Panc1 (cell line): ENCODE data around the gene FBRSL1. TPM values are rescaled to one million over a fixed set of nuclear protein-coding genes. Genes with fewer than 3 reads are reported as not detected.
A peak's percentile ranks its signal among the peaks of the same experiment; 100 is the strongest.

Experiments used
- ATAC-seq: fragments of 200-7000 bp; cut with Tn5 transposase; 2 replicates; pipeline ENCODE4 v1.9.1; 2020; ENCODE audit warnings: mild to moderate bottlenecking, moderate library complexity
- BruUV-seq: library from RNA; stranded (reverse); fragments of 400-500 nt; replicated peaks from 2 replicates; lab custom pipeline; 2021; lab: Mats Ljungman, UMichigan
- CTCF ChIA-PET: fragments of 300-600 bp; sonication (Branson Sonifier 250); formaldehyde crosslinking; loops from one replicate; lab custom pipeline; 2022; ENCODE audit warnings: antibody characterized with exemption; lab: Charles Lee
- POLR2A ChIA-PET: fragments of 300-600 bp; sonication (Branson Sonifier 250); formaldehyde crosslinking; loops from one replicate; lab custom pipeline; 2022; ENCODE audit warnings: antibody characterized with exemption; lab: Charles Lee
- DNase-seq: peaks from one replicate; pipeline ENCODE4 v3.0.0-alpha.2; 2010; ENCODE audit warnings: low read depth, low spot score
- H3K27ac ChIP-seq: 2 replicates; pipeline ENCODE4 v1.5.1; 2011; ENCODE audit warnings: mild to moderate bottlenecking, low read length, inconsistent platforms
- H3K27me3 ChIP-seq: fragments of 200-500 bp; sonication (Bioruptor generic); 2 replicates; pipeline ENCODE4 v1.6.0; 2014; ENCODE audit warnings: low read length, inconsistent platforms; ENCODE audit not compliant: control insufficient read depth, insufficient read depth
- H3K36me3 ChIP-seq: fragments of 200-500 bp; sonication (Bioruptor generic); 2 replicates; pipeline ENCODE4 v1.5.1; 2014; ENCODE audit warnings: inconsistent platforms, mild to moderate bottlenecking, low read length, moderate library complexity; ENCODE audit not compliant: control insufficient read depth, insufficient read depth
- H3K4me1 ChIP-seq: 2 replicates; pipeline ENCODE4 v1.5.1; 2011; ENCODE audit warnings: inconsistent platforms, mild to moderate bottlenecking, low read length, moderate library complexity; ENCODE audit not compliant: control insufficient read depth, insufficient read depth
- H3K4me3 ChIP-seq, 2 experiments: 2 replicates each; pipeline ENCODE4 v1.5.1; 2011 to 2012; ENCODE audit warnings: low read depth in 2 of 2, low read length in 2 of 2, mild to moderate bottlenecking in 2 of 2, inconsistent platforms in 1 of 2, moderate library complexity in 1 of 2
- H3K9me3 ChIP-seq: fragments of 200-500 bp; sonication (Bioruptor generic); 2 replicates; pipeline ENCODE4 v1.5.1; 2014; ENCODE audit warnings: low read depth, mild to moderate bottlenecking, inconsistent platforms, low read length, moderate library complexity; ENCODE audit not compliant: control insufficient read depth, insufficient read depth
- POLR2AphosphoS5 ChIP-seq: IDR thresholded peaks from 2 replicates; pipeline ENCODE4 v1.6.1; 2012; ENCODE audit warnings: mild to moderate bottlenecking, low read depth, low read length, moderate library complexity
- SIN3A ChIP-seq: IDR thresholded peaks from 2 replicates; pipeline ENCODE4 v1.6.1; 2012; ENCODE audit warnings: low read depth, mild to moderate bottlenecking, low read length, moderate library complexity, borderline replicate concordance; ENCODE audit not compliant: insufficient read depth
- TCF7L2 ChIP-seq: IDR thresholded peaks from 2 replicates; pipeline ENCODE4 v1.6.1; 2011; ENCODE audit warnings: mild to moderate bottlenecking, low read depth, low read length, inconsistent platforms
- in situ Hi-C: cut with HindIII; loops from 2 replicates; pipeline ENCODE4 v1.10.0; 2016; ENCODE audit warnings: low sequenced_read_pairs, low pct_unique_long_range_greater_than_20kb
- intact Hi-C: fragments of 100-400 bp; cut with micrococcal nuclease; formaldehyde crosslinking; loops from one replicate; pipeline ENCODE4 v1.10.0; 2022; ENCODE audit not compliant: unreplicated experiment
- total RNA-seq: library from RNA; stranded (reverse); gene quantifications from one replicate; pipeline ENCODE4 v1.2.1, GENCODE V29; 2021; ENCODE audit not compliant: unreplicated experiment
- TF ChIP-seq, protein P1 (sequence below), 2 experiments: IDR thresholded peaks; 2 replicates each; pipeline ENCODE4 v1.6.1; 2011 to 2012; ENCODE audit warnings: low read depth in 2 of 2, control low read depth in 1 of 2, low read length in 1 of 2, mild to moderate bottlenecking in 1 of 2, moderate library complexity in 1 of 2; ENCODE audit not compliant: insufficient read depth in 1 of 2
- TF ChIP-seq, protein P2 (sequence below): fragments of 450-650 bp; IDR thresholded peaks from 2 replicates; pipeline ENCODE4 v1.5.1; 2017; ENCODE audit warnings: mild to moderate bottlenecking

The FBRSL1 gene
- total RNA-seq, 1 experiment from 2014 or later, result 104 TPM

DNA sequence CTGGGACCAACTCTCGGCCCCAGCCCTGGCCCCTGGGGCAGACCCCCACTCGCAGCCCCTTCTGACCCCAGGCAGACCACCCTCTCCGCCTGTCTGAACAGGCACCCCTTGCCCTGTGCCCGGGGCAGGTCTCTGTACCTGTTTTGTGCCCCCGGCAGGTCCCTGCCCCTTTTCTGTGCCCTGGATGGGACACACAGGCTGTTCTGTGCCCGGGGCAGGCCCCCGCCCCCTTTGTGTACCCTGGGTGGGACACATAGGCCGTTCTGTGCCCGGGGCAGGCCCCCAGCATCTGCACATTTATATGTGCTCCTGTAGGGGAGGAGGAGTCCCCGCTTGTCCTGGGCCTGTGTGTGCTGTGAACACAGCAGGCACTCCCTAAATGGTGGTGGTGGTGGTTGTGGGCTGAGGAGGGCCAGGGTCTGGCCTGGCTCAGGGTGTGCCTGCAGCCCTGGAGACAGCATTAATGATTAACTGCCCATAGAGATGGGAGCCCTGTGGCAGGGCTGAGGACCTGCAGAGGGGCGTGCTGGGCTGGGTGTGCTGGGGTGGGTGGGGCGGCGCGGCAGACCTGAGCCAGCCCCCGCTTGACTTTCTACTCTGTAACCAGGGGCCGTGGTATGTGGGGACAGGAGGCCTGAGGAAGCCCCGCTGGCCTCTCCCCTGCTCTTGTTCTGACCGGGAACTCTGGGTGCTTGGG, 3.7 kb downstream of the FBRSL1 start:
- Histone ChIP-seq H3K4me3 (no peak overlapping the region), H3K27ac (no peak overlapping the region), H3K9me3 (no peaks in the 10 kb centered on the region), H3K36me3 (no peaks in the 10 kb centered on the region), H3K27me3 (no peaks in the 10 kb centered on the region), H3K4me1 (peaks cover 45% of the 10 kb centered on the region)
- ChIA-PET CTCF (no interaction called here), POLR2A (no interaction called here)
- ATAC-seq (no peak), DNase-seq (no peak)
- no peak for TF ChIP-seq SIN3A
- TF ChIP-seq, protein P1, sequence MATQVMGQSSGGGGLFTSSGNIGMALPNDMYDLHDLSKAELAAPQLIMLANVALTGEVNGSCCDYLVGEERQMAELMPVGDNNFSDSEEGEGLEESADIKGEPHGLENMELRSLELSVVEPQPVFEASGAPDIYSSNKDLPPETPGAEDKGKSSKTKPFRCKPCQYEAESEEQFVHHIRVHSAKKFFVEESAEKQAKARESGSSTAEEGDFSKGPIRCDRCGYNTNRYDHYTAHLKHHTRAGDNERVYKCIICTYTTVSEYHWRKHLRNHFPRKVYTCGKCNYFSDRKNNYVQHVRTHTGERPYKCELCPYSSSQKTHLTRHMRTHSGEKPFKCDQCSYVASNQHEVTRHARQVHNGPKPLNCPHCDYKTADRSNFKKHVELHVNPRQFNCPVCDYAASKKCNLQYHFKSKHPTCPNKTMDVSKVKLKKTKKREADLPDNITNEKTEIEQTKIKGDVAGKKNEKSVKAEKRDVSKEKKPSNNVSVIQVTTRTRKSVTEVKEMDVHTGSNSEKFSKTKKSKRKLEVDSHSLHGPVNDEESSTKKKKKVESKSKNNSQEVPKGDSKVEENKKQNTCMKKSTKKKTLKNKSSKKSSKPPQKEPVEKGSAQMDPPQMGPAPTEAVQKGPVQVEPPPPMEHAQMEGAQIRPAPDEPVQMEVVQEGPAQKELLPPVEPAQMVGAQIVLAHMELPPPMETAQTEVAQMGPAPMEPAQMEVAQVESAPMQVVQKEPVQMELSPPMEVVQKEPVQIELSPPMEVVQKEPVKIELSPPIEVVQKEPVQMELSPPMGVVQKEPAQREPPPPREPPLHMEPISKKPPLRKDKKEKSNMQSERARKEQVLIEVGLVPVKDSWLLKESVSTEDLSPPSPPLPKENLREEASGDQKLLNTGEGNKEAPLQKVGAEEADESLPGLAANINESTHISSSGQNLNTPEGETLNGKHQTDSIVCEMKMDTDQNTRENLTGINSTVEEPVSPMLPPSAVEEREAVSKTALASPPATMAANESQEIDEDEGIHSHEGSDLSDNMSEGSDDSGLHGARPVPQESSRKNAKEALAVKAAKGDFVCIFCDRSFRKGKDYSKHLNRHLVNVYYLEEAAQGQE (IDR thresholded peaks at IDR 0.05; ENCODE audit: insufficient read depth in 1 of 2, low read depth in 2 of 2, low read length in 1 of 2), result no peak
- no peak for TF ChIP-seq POLR2AphosphoS5
- TF ChIP-seq, protein P2, sequence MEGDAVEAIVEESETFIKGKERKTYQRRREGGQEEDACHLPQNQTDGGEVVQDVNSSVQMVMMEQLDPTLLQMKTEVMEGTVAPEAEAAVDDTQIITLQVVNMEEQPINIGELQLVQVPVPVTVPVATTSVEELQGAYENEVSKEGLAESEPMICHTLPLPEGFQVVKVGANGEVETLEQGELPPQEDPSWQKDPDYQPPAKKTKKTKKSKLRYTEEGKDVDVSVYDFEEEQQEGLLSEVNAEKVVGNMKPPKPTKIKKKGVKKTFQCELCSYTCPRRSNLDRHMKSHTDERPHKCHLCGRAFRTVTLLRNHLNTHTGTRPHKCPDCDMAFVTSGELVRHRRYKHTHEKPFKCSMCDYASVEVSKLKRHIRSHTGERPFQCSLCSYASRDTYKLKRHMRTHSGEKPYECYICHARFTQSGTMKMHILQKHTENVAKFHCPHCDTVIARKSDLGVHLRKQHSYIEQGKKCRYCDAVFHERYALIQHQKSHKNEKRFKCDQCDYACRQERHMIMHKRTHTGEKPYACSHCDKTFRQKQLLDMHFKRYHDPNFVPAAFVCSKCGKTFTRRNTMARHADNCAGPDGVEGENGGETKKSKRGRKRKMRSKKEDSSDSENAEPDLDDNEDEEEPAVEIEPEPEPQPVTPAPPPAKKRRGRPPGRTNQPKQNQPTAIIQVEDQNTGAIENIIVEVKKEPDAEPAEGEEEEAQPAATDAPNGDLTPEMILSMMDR, result no peak
- no peak for TF ChIP-seq TCF7L2
- intact Hi-C loops, result no loop called here
- BruUV-seq, result no TSS peak
- in situ Hi-C loops, result no loop called here

GRCh38 chr12:132494294-132495164, 4.6 kb downstream of the FBRSL1 start:
- Histone ChIP-seq H3K27ac (no peak overlapping the region), H3K9me3 (no peaks in the 10 kb centered on the region), H3K4me3 (no peak overlapping the region), H3K27me3 (no peaks in the 10 kb centered on the region), H3K4me1 (peaks cover 40% of the 10 kb centered on the region), H3K36me3 (no peaks in the 10 kb centered on the region)
- DNase-seq (no peak), ATAC-seq (no peak)
- no TSS peak for BruUV-seq
- intact Hi-C loops (no loop called here), in situ Hi-C loops (no loop called here)
- POLR2A ChIA-PET, result no interaction called here
- TF ChIP-seq SIN3A, result no peak
- TF ChIP-seq, protein P1 (IDR thresholded peaks at IDR 0.05; ENCODE audit: insufficient read depth in 1 of 2, low read depth in 2 of 2, low read length in 1 of 2), result peak in 1 of 2 experiments; percentile 79; a peak in 2 of 4 replicates
- CTCF ChIA-PET, result no interaction called here
